AG04449 (cell line): Measurements from ENCODE around the gene NFIX.

Experiments
- CTCF ChIA-PET: fragments of 350-600 bp; formaldehyde crosslinking; extraction: SDS; loops from one replicate; lab custom pipeline; 2021; ENCODE audit warnings: antibody characterized with exemption; lab: Yijun Ruan, JAX
- POLR2A ChIA-PET: fragments of 400-600, 350-600 bp; formaldehyde crosslinking; extraction: SDS; loops from one replicate; lab custom pipeline; 2020; ENCODE audit warnings: antibody characterized with exemption, inconsistent platforms; lab: Yijun Ruan, JAX
- DNase-seq: peaks from one replicate; pipeline ENCODE4 v3.0.0-alpha.2; 2010; ENCODE audit warnings: low read depth, low spot score
- H3K4me3 ChIP-seq: 2 replicates; pipeline ENCODE4 v1.5.1; 2011; ENCODE audit warnings: low read depth, mild to moderate bottlenecking, control low read depth, low read length
- CTCF ChIP-seq: IDR thresholded peaks from one replicate; pipeline ENCODE4 v1.5.1; 2011; ENCODE audit warnings: mild to moderate bottlenecking, moderate library complexity, low read length, control low read depth, inconsistent platforms; ENCODE audit not compliant: insufficient read depth; ENCODE audit errors: missing control alignments

The NFIX gene

GRCh38 chr19:13071444-13072187 is 76.3 kb downstream of the NFIX start:
- no peak for DNase-seq
- H3K4me3 ChIP-seq, result no peak overlapping the region
- ChIA-PET CTCF (interaction anchor here (2.2 to 30.9 kb wide), 7 partner anchors 12 to 107 kb away, joined by 8 to 550 read pairs (median 22); no protein-coding TSS in a partner anchor), POLR2A (no interaction called here)
- no peak for TF ChIP-seq CTCF

DNA sequence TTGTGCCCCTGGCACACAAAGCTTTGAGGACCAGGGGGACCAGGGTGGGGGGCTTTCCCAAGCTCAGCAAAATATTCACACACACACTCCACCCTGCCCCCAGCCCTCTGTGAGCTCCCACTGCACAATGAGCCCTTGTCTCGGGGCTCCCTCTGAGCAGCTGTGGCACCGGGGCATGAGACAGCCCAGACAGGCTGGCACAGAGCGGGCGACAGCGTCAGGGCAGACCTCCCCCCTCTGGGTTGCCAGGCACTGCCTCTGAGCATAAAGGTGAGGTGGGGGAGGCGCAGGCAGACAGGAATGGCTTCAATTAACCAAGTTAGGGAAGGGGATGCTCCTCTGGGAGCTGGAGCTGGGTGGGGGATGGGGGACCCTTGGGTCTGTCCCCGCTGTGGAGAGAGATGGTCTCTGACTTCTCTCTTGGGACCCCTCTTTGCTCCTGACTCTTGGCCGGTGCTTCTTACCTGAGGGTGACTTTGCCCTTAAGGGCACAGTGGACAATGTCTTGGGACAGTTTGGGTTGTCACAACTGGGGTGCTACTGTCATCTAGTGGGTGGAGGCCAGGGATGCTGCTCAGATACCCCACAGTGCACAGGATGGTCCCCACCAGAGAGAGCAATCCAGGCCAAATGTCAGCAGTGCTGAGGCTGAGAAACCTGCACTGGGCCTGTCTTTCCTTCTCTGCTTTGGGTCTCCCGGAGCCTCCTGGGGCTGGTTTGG is 77.1 kb downstream of the NFIX start:
- POLR2A ChIA-PET, result no interaction called here

GRCh38 chr19:13073263-13073662 is 78.0 kb downstream of the NFIX start:
- ChIA-PET POLR2A (no interaction called here), CTCF (interaction anchor here (0.5 to 30.9 kb wide), 10 partner anchors 10 to 185 kb away, joined by 3 to 550 read pairs (median 6); no protein-coding TSS in a partner anchor)
- no peak for DNase-seq
- no peak for TF ChIP-seq CTCF
- no peak overlapping the region for H3K4me3 ChIP-seq

More for the DNA sequence above, 77.1 kb downstream of the NFIX start:
- DNase-seq, result no peak
- no peak for TF ChIP-seq CTCF
- no peak overlapping the region for H3K4me3 ChIP-seq
- CTCF ChIA-PET, result interaction anchor here (1.4 to 30.9 kb wide), 7 partner anchors 11 to 107 kb away, joined by 3 to 550 read pairs (median 12); no protein-coding TSS in a partner anchor

- H3K4me3 ChIP-seq, result no peak overlapping the region
- POLR2A ChIA-PET, result no interaction called here
- DNase-seq, result no peak
- CTCF ChIA-PET, result interaction anchor here (1.2 to 30.9 kb wide), 6 partner anchors 9 to 96 kb away, joined by 4 to 550 read pairs (median 14); no protein-coding TSS in a partner anchor
- TF ChIP-seq CTCF, result no peak
Measured at GRCh38 chr19:13074378-13074777, 79.1 kb downstream of the NFIX start.

GRCh38 chr19:13076320-13076719 is 81.0 kb downstream of the NFIX start:
- no peak for TF ChIP-seq CTCF
- DNase-seq, result no peak
- H3K4me3 ChIP-seq, result no peak overlapping the region
- ChIA-PET POLR2A (interaction anchor here (1.4 kb wide), 1 partner anchor 20 kb away, joined by 4 read pairs; no protein-coding TSS in a partner anchor), CTCF (interaction anchor here (1.0 to 30.9 kb wide), 3 partner anchors 14 to 97 kb away, joined by 3 to 573 read pairs (median 550); no protein-coding TSS in a partner anchor)
